ENCODE data around the gene MAST4.
A peak's percentile ranks its signal among the peaks of the same experiment; 100 is the strongest.

MAST4 gene

DNA sequence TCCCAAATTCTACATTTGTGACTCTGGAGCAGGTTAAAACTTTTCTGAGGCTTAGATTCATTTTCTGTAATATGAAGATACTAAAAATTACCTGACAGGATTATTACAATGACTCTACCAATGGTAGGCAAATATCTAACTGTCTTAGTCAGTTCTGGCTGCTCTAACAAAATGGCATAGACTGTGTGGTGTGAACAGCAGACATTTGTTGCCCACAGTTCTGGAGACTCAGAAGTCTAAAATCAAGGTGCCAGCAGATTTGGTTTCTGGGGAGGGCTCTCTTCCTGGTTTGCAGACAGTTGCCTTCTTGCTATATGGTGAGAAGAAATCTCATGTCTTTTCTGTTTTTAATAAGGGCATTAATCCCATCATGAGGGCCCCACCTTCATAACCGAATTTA lies 245.1 kb downstream of the MAST4 start:
- DNase-seq (ENCODE audit: low read depth, low spot score): no peak

DNA sequence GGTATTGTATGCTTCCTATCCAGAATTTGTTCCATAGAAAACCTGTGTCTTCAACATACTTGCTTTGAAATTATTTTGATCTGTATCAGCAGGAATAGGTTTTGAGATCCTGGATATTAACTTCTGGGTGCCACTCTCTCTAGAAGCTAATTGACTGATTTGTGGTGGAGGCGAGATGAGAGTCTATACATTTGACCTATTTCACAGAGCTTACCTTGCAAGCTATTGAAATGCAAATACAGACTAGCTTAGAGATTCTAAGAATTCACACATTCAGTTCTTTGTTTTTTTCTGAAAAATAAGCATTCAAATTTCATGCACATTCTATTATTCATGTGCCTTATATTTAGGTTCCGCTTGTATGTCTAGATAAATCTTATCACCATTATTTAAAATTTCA lies 246.3 kb downstream of the MAST4 start:
- no peak for DNase-seq (ENCODE audit: low read depth, low spot score)

DNA sequence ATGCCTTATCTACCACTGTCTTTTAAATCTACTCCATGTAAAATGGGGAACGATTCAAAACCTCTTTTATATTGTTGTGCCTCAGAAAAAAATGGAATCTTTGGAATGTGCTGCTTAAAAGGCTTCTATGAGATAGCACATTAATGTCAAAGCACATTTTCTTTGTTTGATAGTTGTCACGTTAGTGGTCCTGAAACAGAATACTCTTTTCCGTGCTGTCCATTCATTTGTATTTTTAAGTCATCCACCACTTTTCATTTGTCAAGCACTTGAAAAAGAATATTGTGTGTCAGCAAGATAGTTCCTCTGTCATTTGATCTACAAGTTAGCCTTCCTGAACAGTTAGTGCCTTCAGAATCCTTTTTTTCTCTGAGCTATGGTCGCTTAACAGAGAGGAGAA lies 246.9 kb downstream of the MAST4 start:
- no peak for DNase-seq (ENCODE audit: low read depth, low spot score)

DNA sequence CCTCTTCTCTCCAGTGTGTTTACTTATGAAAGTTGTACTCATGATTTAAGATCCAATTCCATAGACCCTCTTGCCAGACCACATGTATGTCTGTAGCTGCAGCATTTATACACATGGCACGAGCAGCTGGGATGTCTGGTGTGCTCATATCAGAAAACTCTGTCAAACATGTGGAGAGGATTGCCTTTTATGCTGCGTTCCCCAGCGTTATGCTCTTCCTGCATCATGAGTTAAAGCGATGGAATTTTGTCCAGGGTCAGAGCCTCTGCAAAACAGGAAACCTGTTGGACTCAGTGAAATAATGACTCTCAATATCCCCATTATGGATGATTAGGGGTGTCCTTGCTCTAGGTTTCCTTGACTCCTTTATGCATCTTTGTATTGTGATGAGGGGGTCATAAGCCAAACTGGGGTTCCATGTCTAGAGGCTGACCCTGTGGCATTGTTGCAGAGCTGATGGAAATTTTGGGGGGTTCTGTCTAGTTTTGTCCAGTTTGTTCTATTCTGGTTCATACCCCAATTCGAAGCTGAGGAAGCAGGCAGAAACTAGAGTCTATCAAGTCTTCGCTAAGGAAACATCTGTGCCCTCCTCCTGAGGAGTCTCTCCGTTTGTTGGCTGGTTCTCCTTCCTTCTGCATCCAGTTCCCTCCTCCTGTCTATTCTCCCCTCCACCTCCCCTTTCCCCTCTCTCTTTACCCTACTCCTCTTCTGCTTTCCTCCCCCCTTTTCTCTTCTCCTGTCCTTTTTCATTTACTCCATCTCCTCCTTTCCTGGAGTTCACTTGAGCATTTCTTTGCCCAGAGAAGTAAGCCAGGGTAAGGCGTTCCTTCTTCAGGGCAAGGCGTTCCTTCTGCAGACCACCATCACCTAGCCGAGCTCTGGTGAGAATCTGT lies 252.8 kb downstream of the MAST4 start:
- DNase-seq (ENCODE audit: low read depth, low spot score): no peak

DNA sequence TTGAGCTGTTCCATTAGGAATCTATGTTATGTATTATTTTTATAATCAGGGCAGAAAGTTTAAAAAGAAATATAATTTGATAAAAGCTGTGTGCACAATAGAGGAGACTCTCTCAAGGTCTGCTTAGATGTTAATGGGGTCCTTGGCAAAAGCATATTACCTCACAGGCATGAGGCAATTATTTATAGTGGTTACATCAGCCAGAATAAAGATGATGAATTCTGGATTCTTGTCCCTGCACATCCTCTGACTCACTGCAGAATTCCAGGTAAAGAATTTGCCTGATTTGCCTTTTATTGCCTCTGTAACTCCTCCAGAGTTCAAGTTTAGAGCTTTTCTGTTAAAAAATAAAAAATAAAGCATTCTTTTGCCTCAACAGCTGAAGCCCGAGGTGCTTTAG lies 253.6 kb downstream of the MAST4 start:
- no peak for DNase-seq (ENCODE audit: low read depth, low spot score)

DNA sequence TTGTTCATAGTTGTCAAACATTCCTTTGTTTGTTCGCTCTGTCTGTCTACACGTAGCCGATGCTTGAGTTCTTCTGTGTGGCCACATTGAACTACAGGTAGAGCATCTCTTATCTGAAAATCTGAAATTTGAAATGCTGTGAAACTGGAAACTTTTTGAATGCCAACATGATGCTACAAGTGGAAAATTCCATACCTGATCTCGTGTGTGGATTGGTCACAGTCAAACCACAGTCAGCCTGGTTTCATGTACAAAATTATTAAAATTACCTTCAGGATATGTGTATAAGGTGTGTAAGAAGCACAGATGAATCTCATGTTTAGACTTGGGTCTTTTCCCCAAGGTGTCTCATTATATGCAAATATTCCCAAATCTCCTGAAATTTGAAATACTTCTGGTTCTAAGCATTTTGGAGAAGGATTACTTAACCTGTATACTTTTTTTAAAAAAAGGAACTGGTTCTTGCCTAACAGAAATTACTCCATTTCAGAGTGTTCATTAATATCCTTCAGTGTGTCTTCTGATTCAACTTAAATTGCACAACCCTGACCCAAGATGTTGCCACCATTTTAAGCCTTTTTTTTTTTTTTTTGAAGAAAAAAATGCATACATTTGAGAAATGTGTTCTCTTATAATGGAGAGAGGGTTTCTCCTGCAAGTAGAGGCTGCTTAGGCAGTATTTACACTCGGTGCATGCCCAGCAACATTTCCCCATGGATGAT lies 254.3 kb downstream of the MAST4 start:
- DNase-seq (ENCODE audit: low read depth, low spot score): no peak

DNA sequence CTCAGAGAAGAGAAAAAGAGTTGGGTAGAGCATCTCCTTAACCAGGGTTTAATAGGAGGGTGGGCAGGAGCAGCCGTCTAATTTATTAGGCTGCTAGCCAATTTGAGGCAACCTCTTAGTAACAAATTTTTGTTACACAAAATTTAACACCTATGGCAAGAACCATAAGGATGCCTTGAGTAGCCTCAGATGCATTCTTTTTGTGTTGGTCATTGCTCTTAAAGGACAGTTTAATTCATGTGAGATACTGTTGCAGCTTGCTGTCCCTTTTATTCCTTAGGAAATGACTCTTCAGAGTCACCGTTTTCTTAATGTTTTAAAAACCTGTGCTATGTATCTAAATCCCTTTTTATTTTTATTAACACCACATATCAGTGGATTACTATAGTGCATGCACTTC lies 255.1 kb downstream of the MAST4 start:
- no peak for DNase-seq (ENCODE audit: low read depth, low spot score)

DNA sequence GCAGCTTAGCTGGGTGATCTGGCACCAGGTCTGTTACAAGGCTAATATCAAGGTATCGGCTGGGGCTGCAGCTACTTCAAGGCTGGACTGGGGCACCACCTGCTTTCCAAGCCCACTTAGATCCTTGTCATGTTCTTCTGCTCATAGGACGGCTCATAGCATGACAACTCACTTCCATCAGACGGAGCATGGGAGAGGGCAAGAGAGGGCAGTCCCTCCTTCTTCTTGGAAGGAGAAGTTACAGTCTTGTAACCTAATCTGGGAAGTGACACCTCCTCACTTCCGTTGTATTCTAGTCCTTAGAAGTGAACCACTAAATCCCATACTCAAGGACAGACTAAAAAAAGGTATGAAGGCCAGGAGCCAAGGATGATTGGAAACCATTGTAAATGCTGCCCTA lies 258.2 kb downstream of the MAST4 start:
- DNase-seq (ENCODE audit: low read depth, low spot score): no peak

DNA sequence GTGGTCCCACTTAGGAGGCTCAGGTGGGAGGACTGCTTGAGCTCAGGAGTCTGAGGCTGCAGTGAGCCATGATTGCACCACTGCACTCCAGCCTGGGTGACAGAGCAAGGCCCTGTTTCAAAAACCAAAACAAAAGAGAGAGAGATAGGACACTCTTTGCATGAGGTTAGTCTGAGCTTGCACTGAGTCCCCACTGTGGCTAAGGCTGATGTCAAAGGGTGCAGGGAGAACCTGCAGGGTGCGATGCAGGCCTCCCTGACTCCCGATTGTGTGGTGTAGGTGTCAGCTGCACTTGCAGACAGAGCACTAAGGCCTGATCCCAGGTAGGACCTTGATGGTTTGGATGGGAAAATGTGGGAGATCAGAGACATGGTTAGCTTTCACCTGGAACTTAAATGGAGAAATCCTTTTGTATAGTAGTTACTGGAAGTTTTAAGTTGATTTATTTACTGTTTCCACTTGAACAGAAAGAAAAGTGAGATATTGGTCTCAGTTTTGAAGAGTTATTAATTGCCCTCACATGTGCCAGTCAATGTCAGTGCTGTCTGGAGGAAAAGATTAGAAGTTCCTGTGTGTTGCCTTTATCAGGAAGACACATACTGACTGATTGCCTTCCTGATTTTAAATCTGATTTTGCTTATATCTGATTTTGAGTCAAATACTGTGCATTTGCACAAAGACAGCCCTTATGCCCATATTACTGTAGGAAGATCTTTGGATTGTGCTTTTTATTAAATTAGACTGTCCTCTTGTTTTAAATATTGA lies 260.0 kb downstream of the MAST4 start:
- DNase-seq (ENCODE audit: low read depth, low spot score): no peak

DNA sequence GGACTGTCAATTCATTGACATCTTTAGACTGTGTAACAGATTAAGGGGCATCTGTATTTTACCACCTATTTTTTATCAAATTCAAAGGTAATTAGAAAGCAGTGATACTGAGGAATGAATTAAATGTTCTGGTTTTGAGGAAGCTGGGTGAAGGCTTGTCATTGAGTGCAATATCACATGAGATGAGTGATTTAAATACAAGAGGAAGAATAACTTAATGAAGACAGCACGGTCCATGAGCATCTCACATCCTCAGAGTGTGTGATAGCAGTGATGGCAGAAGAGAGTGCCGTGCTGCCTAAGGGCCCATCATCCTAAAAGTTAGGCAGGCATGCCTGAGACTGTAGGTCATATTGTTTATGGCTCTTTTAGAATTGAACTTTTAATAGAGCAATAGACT lies 263.3 kb downstream of the MAST4 start:
- no peak for DNase-seq (ENCODE audit: low read depth, low spot score)

DNA sequence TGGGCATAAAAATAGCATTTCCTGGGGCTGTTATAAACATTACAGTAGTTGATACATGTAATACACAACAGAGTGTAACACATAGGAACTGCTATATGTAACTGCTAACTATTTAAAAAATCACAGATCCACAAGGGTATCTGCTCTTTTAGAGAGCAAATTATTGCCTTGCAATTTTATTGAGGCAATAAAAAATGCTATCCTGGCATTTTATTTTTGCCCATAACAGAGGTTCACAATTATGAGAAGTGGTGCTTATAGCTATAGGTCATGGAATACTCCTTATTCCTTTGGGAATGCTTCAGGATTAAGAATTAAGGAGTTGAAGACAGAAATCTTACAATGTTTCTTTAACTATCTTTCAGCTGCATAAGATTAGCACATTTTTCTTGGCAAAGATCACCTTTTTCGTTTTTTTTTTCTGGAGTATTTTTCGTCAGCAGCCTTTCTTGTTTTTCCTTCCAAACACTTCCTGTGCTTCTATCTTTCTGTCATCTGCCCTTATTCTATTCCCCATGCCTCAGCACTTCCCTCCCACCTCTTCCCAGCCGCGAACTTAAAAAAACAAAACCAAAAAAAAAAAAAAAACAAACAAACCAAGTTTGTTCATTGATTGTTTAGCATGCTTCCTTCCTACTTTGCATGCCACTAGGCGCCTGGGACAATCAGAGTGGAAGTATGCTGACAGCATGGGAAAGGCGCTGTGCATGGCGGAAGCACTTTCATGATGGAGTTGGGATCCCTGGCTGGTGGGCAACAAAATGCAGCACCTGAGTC lies 264.2 kb downstream of the MAST4 start:
- DNase-seq (ENCODE audit: low read depth, low spot score): no peak

DNA sequence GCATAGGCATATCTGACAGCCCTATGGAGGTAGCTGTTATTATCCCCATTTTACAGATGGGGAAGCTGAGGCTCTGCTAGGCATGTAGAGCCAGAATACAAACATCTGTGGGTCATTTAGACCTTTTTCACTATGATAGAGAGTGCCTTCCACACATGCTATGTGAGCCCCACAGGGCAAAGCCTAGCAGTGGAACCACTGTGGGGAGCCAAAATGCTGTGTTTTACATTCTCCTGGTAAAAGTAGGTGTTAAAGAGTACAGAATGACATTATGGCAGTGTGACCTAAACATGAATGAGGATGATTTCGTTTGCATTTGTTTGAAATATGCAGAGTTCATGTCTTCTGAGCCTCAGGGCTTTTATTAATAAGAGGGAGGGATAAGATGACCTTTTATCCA lies 265.2 kb downstream of the MAST4 start:
- no peak for DNase-seq (ENCODE audit: low read depth, low spot score)

DNA sequence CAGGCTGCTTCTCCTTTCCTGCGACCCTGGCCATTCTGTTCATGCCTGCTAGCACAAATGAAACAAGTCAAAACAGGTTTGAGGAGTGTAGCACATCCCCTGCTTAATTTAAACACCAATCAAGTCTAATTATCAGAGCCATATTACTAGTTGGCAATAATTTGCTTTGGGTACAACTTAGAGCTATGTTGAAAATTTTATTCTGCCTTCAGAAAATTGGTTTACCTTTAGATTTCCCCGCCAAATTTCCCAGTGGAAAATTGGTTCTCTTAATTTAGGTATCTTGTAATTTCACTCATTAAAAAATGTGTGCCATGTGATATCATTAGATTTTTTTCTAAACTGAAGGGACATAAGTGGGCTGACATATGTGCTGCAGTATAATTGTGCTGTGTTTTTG lies 265.8 kb downstream of the MAST4 start:
- DNase-seq (ENCODE audit: low read depth, low spot score): no peak

DNA sequence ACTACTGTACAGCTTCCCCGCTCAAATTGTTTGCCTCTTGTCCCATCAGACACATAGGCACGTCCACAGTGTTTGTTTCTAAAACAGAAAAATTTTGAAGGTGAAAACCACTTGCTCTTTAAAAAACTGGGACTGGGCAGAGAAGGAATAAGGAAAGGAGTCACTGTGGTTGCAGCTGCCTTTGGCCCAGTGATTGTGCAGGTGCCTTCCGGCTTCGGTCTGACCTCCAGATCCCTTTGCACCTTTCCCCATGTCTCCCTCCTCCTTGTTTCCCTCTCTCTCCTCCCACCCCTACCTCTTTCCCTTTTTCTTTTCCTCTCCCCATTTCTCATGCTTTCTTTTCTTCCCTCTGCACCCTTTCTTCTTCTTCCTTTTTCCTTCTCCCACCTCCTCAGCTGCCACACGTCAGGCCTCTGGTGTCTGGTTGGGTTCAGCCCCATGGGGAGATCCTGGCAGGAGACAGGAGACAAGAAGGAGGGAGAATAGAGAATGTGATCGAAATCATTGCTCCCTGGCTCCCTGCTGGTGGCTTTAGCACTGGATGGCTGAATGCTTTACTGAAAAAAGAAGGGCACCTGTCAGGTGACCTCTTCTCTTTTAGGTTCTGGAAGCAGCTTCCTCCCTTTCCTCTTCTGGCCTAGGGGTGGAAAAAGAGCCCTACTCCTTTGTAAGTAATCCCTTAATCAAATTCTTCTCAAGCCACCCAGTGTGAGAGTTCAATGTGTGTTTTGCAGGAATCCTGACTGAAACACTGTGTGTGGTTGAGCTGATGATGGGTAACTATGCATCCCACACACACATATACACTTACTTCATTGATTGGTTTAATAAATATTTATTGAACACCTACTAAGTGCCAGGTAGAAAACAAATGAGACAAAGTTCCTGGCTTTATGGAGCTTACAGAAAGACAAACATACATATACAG lies 267.3 kb downstream of the MAST4 start:
- no peak for DNase-seq (ENCODE audit: low read depth, low spot score)

DNA sequence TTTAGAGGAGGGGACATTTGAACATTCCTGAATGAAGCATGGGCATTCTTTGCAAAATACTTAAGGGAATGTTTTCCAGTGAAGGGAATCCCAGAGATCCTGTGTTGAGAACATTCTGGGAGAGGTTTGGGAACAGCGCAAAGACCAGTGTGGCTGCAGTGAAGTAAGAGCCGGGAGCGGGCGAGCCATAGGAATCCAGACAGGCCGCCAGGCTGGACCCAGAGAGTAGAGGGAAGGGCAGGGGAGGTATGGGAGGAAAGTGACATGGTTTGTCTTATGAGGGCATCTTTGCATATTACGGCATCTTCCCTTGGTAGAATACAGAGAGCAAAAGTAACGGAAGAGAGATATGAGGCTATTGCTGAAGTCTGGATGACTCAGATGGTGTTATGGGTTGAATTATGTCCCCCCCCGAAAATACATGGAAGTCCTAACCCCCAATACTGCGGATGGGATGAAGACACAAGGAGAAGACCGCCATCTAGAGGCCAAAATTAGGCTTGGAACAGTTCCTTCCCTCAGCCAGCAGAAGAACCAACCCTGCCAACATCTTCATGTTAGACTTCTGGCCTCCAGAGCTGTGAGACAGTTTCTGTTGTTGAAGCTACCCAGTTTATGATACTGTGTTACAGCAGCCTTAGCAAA lies 268.2 kb downstream of the MAST4 start:
- DNase-seq (ENCODE audit: low read depth, low spot score): peak; percentile 6

DNA sequence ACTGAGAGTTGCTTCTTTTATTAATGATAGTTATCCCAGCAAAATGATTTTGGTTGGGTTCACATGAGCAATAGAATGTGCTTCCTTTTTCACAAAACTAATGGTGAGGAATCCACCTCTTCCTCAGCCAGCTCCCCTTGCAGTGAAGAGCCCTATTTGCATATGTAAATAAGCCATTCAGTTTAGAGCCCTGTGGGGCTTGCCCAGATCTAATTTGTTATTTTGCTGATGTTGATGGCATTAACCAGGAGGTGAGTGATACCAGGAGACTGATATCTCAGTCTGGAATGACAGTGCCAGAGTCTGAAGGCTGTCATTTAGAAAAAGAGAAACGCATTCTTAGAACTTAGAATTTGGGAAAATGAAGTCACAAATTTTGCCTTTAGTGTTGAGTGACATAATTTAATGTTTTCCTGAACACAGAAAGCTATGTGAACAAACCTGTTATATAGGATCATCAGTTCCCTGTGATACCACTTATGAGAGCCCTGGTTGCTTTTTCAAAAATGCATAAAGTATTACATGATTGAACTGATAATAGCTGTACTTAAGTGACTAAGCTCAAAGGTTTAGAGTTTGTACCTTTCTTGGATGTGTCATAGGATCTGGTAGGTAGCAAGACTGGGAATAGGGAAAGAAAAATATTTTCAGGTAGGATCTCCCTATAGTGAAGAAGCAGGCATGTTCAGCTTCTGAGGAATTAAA lies 271.6 kb downstream of the MAST4 start:
- no peak for DNase-seq (ENCODE audit: low read depth, low spot score)

DNA sequence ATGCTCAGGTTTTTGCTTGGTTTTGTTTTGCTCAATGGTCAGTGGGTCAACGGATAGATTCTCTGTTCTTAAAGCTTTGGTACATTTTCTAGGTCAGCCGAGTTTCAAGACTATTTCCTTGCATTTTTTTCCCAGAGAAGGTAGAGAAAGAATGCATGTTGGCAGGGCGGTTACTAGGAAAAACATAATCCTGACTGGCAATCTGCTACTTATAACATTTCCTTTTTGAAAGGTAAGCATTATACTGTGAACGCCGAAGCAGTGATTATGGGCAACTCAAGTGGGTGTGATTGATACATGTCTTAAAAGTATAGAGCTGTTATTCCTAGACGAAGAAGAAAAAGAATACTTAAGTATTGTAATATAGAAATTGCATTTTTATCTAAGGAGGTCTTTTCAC lies 273.2 kb downstream of the MAST4 start:
- no peak for DNase-seq (ENCODE audit: low read depth, low spot score)

DNA sequence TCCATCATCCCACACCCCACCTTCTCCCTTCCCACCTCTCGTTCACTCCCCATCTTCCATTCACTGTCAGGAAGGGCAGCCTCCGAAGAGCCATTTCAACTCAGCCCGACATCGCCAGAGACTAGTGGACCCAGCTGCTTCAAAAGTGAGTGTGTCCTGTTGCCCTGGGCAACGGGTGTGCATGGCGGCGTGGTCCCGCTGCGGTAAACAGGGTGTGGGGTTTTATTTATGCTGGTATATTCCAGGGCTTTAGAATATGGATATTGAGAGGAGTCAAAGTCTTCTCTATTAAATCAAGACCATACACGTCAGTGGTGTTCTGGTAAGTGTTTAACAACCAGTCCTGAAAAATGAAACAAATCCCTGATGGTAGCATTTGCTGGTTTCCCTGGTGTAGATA lies 274.5 kb downstream of the MAST4 start:
- no peak for DNase-seq (ENCODE audit: low read depth, low spot score)

DNA sequence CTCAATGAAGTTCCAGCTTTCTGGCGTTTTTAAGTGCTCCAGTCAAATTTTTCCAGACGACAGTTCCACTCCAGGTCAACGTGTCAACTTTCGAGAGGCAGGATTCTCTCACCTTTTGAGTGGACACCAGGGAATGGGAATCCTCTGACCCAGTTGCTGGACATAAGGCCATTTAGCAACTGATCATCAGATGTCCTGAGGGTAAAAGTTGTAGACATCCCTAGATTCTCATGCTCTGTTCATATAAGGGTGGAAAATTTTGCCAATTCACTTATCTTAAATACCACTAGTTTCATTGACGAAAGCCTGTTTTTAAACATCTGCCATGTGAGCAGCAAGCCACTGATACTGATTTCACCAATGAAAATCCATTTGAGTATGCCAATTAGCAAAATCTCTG lies 275.5 kb downstream of the MAST4 start:
- DNase-seq (ENCODE audit: low read depth, low spot score): no peak
